Measurements from ENCODE around the gene ABHD16B. TPM values are rescaled to one million over a fixed set of nuclear protein-coding genes. Genes with fewer than 3 reads are reported as not detected.

The ABHD16B gene
- polyA plus RNA-seq, 1 donor (not counting 4 experiments of a cell fraction or from before 2014, with no cell fraction given): not detected

DNA sequence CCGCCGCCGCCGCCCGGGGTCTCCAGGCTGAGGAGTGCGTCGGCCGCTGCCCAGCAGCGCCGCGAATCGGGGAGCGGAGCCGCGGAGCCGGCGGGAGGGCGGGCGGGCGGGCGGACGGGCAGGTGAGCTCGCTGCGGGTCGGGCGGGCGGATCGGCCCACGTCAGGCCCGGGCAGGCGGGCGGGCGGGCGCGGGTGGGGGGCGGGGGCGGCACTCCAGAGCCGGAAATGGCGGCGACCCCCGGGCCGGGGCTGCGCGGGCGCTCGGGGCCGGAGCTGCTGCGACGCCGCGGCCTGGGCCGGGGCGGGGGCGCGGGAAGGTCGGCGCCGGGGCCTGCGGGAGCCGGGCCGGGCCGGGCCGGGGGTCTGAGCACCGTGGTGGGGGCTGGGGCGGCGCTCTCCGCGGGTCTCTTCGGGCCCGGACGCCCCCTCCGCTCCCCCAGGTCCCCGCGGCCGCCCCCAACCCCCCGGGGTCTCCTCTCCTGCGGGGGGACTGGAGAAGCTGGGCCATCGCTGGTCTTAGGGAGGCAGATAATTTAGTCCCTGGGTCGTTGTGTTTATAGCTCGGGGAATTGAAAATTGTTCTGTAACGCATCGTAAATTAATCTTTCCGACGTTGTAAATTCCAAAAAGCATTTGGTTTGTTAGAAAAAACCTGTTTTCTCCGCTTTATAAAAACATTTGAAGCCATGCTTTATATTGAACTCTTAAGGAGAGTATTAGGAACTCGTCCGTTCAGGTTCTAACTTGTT, 34.1 kb downstream of the ABHD16B start:
- Histone ChIP-seq H3K79me2 (ENCODE audit: control insufficient read depth, insufficient read depth, low read length) (peaks cover 47% of the 10 kb centered on the region), H3K9ac (ENCODE audit: control insufficient read depth, extremely low read depth, insufficient read depth, low read length) (peak overlapping the region; percentile 74), H3K27ac (ENCODE audit: control insufficient read depth, insufficient read depth, low read length) (peak overlapping the region; percentile 76), H3K9me3 (ENCODE audit: control insufficient read depth, low read depth, low read length) (no peaks in the 10 kb centered on the region), H2AFZ (ENCODE audit: control insufficient read depth, low read length) (no peak overlapping the region), H3K36me3 (ENCODE audit: control insufficient read depth in 2 of 2, extremely low read depth in 1 of 2, insufficient read depth in 2 of 2, low read length in 2 of 2) (peaks cover 22 to 29% of the 10 kb centered on the region in 2 experiments), H3K9me1 (ENCODE audit: control insufficient read depth, extremely low read depth, insufficient read depth, low read length) (no peaks in the 10 kb centered on the region), H3K4me2 (ENCODE audit: control insufficient read depth, extremely low read depth, insufficient read depth, low read depth, low read length) (peak overlapping the region; percentile 89), H4K20me1 (ENCODE audit: control insufficient read depth, extremely low read depth, insufficient read depth, low read length) (peaks cover 15% of the 10 kb centered on the region), H3K4me1 (ENCODE audit: control insufficient read depth, extremely low read depth, insufficient read depth, low read length) (peaks cover 18% of the 10 kb centered on the region), H3K4me3 (ENCODE audit: control insufficient read depth in 2 of 3, extremely low read depth in 1 of 3, insufficient read depth in 2 of 3, low read depth in 1 of 3, low read length in 3 of 3) (peak overlapping the region; percentile 53 to 81 (median 73)), H3K27me3 (ENCODE audit: control insufficient read depth, extremely low read depth, insufficient read depth, low read length) (no peaks in the 10 kb centered on the region)
- dilution Hi-C loops (cut with MboI; ENCODE audit: extremely low pct_ligation_motif_present, low sequenced_read_pairs): no loop called here
- TF ChIP-seq EZH2 (IDR thresholded peaks at IDR 0.05; ENCODE audit: low read length): no peak
- TF ChIP-seq, protein P1, sequence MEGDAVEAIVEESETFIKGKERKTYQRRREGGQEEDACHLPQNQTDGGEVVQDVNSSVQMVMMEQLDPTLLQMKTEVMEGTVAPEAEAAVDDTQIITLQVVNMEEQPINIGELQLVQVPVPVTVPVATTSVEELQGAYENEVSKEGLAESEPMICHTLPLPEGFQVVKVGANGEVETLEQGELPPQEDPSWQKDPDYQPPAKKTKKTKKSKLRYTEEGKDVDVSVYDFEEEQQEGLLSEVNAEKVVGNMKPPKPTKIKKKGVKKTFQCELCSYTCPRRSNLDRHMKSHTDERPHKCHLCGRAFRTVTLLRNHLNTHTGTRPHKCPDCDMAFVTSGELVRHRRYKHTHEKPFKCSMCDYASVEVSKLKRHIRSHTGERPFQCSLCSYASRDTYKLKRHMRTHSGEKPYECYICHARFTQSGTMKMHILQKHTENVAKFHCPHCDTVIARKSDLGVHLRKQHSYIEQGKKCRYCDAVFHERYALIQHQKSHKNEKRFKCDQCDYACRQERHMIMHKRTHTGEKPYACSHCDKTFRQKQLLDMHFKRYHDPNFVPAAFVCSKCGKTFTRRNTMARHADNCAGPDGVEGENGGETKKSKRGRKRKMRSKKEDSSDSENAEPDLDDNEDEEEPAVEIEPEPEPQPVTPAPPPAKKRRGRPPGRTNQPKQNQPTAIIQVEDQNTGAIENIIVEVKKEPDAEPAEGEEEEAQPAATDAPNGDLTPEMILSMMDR (optimal IDR thresholded peaks at IDR 0.05 in 1 of 3, IDR thresholded peaks at IDR 0.05 in 1 of 3, conservative IDR thresholded peaks at IDR 0.05 in 1 of 3; ENCODE audit: extremely low read depth in 1 of 3, insufficient read depth in 2 of 3, low read length in 3 of 3): no peak
- FAIRE-seq (no peak), DNase-seq (ENCODE audit: low read depth, low spot score) (no peak)

DNA sequence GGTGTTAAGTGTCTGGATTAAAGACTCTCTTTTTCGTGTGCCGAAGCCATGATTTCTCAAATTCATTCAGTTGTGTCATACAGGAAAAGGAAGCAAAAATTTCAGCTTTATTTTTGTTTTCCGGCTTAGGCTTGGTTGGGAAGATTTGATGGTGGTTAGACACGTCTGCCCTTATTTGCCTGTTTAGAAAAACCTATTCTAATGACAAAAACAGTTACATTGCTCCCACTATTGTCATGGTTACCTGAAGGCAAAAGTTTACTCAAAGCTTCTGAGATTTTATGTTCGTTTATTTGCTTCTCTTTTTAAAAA, 34.6 kb downstream of the ABHD16B start:
- Histone ChIP-seq H3K79me2 (ENCODE audit: control insufficient read depth, insufficient read depth, low read length) (peaks cover 52% of the 10 kb centered on the region), H3K27me3 (ENCODE audit: control insufficient read depth, extremely low read depth, insufficient read depth, low read length) (no peaks in the 10 kb centered on the region), H3K4me3 (ENCODE audit: control insufficient read depth in 2 of 3, extremely low read depth in 1 of 3, insufficient read depth in 2 of 3, low read depth in 1 of 3, low read length in 3 of 3) (peak overlapping the region; percentile 53 to 81 (median 73)), H3K27ac (ENCODE audit: control insufficient read depth, insufficient read depth, low read length) (peak overlapping the region; percentile 76), H3K36me3 (ENCODE audit: control insufficient read depth in 2 of 2, extremely low read depth in 1 of 2, insufficient read depth in 2 of 2, low read length in 2 of 2) (peaks cover 16 to 24% of the 10 kb centered on the region in 2 experiments), H3K4me2 (ENCODE audit: control insufficient read depth, extremely low read depth, insufficient read depth, low read depth, low read length) (peak overlapping the region; percentile 89), H3K9me1 (ENCODE audit: control insufficient read depth, extremely low read depth, insufficient read depth, low read length) (peaks cover 2% of the 10 kb centered on the region), H4K20me1 (ENCODE audit: control insufficient read depth, extremely low read depth, insufficient read depth, low read length) (peaks cover 15% of the 10 kb centered on the region), H3K9me3 (ENCODE audit: control insufficient read depth, low read depth, low read length) (no peaks in the 10 kb centered on the region), H3K4me1 (ENCODE audit: control insufficient read depth, extremely low read depth, insufficient read depth, low read length) (peaks cover 20% of the 10 kb centered on the region), H3K9ac (ENCODE audit: control insufficient read depth, extremely low read depth, insufficient read depth, low read length) (peak overlapping the region; percentile 74), H2AFZ (ENCODE audit: control insufficient read depth, low read length) (no peak overlapping the region)
- FAIRE-seq (no peak), DNase-seq (ENCODE audit: low read depth, low spot score) (no peak)
- TF ChIP-seq EZH2 (IDR thresholded peaks at IDR 0.05; ENCODE audit: low read length): no peak
- TF ChIP-seq, protein P1 (optimal IDR thresholded peaks at IDR 0.05 in 1 of 3, IDR thresholded peaks at IDR 0.05 in 1 of 3, conservative IDR thresholded peaks at IDR 0.05 in 1 of 3; ENCODE audit: extremely low read depth in 1 of 3, insufficient read depth in 2 of 3, low read length in 3 of 3): no peak
- dilution Hi-C loops (cut with MboI; ENCODE audit: extremely low pct_ligation_motif_present, low sequenced_read_pairs): no loop called here

Measured in keratinocyte (primary cell).